ACC112 (cell line): ENCODE measurements around the gene PRKG1.
A peak's percentile ranks its signal among the peaks of the same experiment; 100 is the strongest.

Experiments used
- H2AFZ ChIP-seq: fragments of 200-600 bp; sonication (generic); one replicate; pipeline ENCODE4 v1.6.0; 2017; ENCODE audit warnings: antibody characterized with exemption, low read length; ENCODE audit not compliant: unreplicated experiment
- H3K27ac ChIP-seq: fragments of 200-600 bp; sonication (generic); 2 replicates; pipeline ENCODE4 v1.5.1; 2014; ENCODE audit warnings: low read depth, mild to moderate bottlenecking, antibody characterized with exemption, low read length, moderate library complexity
- H3K27me3 ChIP-seq: fragments of 200-600 bp; sonication (generic); 2 replicates; pipeline ENCODE4 v1.6.1; 2014; ENCODE audit warnings: mild to moderate bottlenecking, antibody characterized with exemption, low read length, moderate library complexity, mixed read lengths; ENCODE audit not compliant: insufficient read depth
- H3K36me3 ChIP-seq: fragments of 200-600 bp; sonication (generic); 2 replicates; pipeline ENCODE4 v1.6.1; 2016; ENCODE audit warnings: mild to moderate bottlenecking, antibody characterized with exemption, low read length, moderate library complexity, mixed read lengths; ENCODE audit not compliant: insufficient read depth
- H3K4me1 ChIP-seq: fragments of 200-600 bp; sonication (generic); one replicate; pipeline ENCODE4 v1.6.1; 2016; ENCODE audit warnings: low read length, mixed read lengths; ENCODE audit not compliant: insufficient read depth, unreplicated experiment, control insufficient read depth
- H3K4me3 ChIP-seq: fragments of 200-600 bp; sonication (generic); 2 replicates; pipeline ENCODE4 v1.5.1; 2014; ENCODE audit warnings: mild to moderate bottlenecking, low read depth, low read length
- H3K79me2 ChIP-seq: fragments of 200-600 bp; sonication (generic); one replicate; pipeline ENCODE4 v1.6.0; 2016; ENCODE audit warnings: low read length; ENCODE audit not compliant: control insufficient read depth, unreplicated experiment, insufficient read depth

Gene PRKG1

DNA sequence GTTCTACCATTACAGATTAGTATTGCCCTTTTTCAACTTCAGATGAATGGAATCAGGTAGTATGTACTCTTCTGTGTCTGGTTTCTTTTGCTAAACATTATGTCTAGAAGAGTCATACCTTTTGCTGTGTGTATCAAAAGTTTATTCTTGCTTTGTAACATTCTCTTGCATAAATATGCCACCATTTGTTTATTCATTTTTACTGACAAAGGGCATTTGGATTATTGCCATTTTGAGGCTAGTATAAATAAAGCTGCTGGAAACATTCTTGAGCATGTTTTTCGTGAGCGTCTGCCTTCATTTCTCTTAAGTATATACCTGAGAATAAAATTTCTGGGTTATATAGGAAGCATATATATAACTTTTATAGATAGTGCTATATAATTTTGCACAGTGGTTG is 746.8 kb downstream of the PRKG1 start:
- Histone ChIP-seq H3K79me2 (no peaks in the 10 kb centered on the region), H3K27ac (no peak overlapping the region), H3K4me1 (no peaks in the 10 kb centered on the region), H2AFZ (no peak overlapping the region), H3K36me3 (no peaks in the 10 kb centered on the region), H3K27me3 (no peaks in the 10 kb centered on the region), H3K4me3 (no peak overlapping the region)

DNA sequence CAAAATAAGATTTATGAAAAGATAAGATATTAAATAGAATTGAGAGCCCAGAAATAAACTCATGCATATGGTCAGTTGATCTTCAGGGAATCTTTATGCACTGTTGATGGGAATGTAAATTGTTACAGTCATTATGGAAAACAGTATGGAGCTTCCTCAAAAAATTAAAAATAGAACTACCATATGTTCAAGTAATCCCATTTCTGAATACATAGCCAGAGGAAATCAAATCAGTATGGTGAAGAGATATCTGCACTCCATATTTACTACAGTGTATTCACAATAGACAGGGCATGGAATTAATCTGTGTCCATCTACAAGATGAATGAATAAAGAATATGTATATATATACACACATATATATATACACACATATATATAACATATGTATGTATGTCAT is 747.5 kb downstream of the PRKG1 start:
- no peak overlapping the region for H3K4me3 ChIP-seq
- no peak overlapping the region for H3K27ac ChIP-seq
- H3K4me1 ChIP-seq: no peaks in the 10 kb centered on the region
- H3K79me2 ChIP-seq: no peaks in the 10 kb centered on the region
- H3K36me3 ChIP-seq: no peaks in the 10 kb centered on the region
- H3K27me3 ChIP-seq: no peaks in the 10 kb centered on the region
- no peak overlapping the region for H2AFZ ChIP-seq

DNA sequence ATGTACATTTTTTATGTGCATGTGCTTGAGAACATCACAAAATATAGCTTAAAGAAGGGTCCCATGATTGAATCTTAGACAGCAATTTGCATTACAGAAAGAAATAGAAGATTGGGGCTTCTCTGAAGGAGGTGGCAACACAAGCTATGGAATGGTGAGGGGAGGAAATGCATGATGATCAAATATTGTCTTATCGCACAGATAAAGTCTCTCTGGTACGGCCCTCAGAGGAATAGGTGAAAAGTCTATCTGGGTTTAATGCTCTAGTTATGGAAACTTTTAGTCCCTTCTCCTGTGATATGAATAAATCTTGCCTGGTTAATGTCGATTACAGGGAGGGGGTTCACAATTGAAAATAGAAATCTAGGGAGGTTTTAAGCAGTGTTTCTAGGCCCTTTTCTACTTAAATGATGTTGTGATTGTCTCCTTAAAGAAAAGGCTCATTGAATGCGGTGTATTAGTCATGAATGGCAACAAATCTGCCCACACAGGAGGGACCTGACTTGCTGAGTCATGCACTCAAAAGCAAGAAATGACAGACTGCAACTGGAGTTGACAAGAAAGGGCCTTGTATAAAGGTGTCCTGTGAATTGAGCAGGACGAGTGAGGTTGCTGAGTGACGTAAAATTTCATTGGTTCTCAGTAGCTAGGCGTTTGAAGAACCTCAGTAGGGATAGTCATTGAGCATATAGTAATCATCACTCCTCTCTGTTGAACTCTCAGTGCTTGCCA is 758.5 kb downstream of the PRKG1 start:
- peak overlapping the region; percentile 12 for H2AFZ ChIP-seq
- H3K4me1 ChIP-seq: peaks cover 9% of the 10 kb centered on the region
- no peaks in the 10 kb centered on the region for H3K36me3 ChIP-seq
- H3K27ac ChIP-seq: peak overlapping the region; percentile 46
- no peaks in the 10 kb centered on the region for H3K27me3 ChIP-seq
- H3K79me2 ChIP-seq: no peaks in the 10 kb centered on the region
- H3K4me3 ChIP-seq: no peak overlapping the region

DNA sequence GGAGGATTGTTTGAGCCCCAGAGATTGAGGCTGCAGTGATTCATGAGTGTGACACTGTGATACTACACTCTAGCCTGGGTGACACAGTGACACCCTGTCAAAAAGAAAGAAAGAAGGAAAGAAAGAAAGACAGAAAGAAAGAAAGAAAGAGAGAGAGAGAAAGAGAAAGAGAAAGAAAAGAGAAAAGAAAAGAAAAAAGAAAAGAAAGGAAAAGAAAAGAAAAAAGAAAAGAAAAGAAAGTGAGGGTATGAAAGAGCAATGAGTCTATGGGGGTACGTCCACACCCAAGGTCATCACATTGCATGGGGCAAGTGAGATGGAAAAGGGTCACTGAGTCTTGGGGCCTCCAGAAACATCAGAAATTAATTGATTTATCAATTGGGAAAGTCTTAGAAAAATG is 760.3 kb downstream of the PRKG1 start:
- Histone ChIP-seq H3K27ac (no peak overlapping the region), H3K4me3 (no peak overlapping the region), H3K4me1 (peaks cover 14% of the 10 kb centered on the region), H2AFZ (no peak overlapping the region), H3K36me3 (no peaks in the 10 kb centered on the region), H3K27me3 (no peaks in the 10 kb centered on the region), H3K79me2 (no peaks in the 10 kb centered on the region)

DNA sequence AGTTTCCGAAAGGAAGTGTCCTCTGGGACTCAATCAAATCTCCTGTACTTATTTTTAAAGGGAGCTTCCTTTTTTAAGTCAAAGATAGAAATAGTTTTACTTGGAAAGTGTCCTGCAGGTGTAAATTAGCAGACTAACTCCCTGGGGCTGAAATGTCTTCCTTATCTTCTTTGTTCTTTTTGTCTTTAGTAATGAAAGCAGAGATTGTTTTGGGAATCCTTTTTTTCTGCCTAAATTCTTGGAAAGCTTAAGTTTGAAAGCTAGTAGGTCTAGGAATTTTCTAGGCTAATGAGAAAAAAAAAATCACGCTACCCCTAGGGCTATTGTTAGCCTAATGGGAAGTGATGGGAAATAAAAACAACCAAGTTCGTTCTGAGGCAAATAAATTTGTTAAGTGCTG is 764.2 kb downstream of the PRKG1 start:
- no peaks in the 10 kb centered on the region for H3K79me2 ChIP-seq
- H3K4me3 ChIP-seq: no peak overlapping the region
- no peaks in the 10 kb centered on the region for H3K36me3 ChIP-seq
- H2AFZ ChIP-seq: no peak overlapping the region
- H3K4me1 ChIP-seq: peaks cover 5% of the 10 kb centered on the region
- H3K27me3 ChIP-seq: no peaks in the 10 kb centered on the region
- H3K27ac ChIP-seq: no peak overlapping the region

DNA sequence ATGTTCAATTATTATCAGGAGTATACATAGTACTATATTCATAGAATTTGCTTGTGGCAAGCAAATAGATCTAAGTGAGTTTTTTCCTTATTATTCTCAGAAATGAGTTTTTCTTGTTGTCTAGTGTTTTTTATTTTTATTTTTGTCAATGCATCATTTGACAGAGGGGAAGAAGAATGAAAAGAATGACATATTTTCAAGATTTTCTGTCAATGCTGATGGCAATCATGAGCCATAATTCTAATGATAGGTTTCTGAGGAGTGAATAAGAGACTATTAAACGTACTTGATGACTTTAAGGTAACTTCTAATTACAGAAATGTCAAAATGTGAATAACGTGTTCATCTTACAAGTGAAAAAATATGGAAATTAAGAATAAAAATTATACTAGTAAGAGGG is 769.7 kb downstream of the PRKG1 start:
- H3K79me2 ChIP-seq: no peaks in the 10 kb centered on the region
- peaks cover 5% of the 10 kb centered on the region for H3K4me1 ChIP-seq
- no peak overlapping the region for H3K27ac ChIP-seq
- H3K27me3 ChIP-seq: no peaks in the 10 kb centered on the region
- no peaks in the 10 kb centered on the region for H3K36me3 ChIP-seq
- no peak overlapping the region for H2AFZ ChIP-seq
- H3K4me3 ChIP-seq: no peak overlapping the region

DNA sequence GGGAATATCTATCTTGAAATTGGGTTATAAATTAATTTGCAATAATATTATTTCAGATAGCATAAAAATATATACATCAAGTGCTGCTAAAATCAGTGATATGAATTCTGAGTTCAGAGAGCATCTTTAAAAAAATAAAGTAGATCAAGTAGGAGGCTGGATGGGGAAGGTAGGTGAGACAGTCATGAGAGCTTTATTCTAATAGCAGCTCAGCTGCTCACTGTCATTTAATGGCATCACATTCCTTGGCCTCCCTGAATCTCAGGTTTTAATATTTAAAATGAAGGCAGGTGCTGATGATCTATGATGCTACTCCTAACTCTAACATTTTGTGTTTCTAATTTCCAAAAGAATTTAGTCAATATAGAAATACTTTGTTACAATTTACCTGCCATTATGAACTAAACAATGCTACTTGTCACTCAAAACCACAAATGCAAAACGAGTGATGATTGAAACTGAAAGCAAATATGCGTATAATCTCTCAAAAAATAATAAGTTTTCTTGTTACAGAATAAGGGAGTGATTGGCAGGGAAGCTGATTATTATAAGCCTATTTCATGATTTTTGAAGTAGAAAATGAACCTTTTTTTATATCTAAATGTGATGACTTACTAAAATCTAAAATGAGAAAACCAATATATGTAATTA is 772.7 kb downstream of the PRKG1 start:
- no peak overlapping the region for H3K4me3 ChIP-seq
- H3K36me3 ChIP-seq: no peaks in the 10 kb centered on the region
- H3K79me2 ChIP-seq: no peaks in the 10 kb centered on the region
- no peak overlapping the region for H3K27ac ChIP-seq
- H3K27me3 ChIP-seq: no peaks in the 10 kb centered on the region
- H3K4me1 ChIP-seq: no peaks in the 10 kb centered on the region
- no peak overlapping the region for H2AFZ ChIP-seq

DNA sequence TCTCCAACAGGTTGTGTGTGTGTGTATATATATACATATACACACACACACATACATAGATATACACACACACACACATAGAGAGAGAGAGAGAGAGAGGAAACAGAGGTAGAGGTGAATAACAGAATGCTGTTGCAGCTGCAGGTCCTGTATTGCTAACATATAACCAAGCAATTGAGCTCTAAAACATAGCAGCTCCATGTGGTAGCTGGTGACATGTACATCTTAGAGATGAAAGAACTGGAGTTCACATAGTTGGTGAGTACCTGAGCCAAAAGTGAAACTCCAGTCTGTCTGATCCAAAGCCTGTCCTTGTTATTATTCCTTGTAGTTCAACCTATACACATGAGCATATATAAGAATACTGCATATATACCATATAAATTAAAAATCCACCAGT is 778.0 kb downstream of the PRKG1 start:
- no peaks in the 10 kb centered on the region for H3K36me3 ChIP-seq
- H3K4me3 ChIP-seq: no peak overlapping the region
- H3K4me1 ChIP-seq: no peaks in the 10 kb centered on the region
- no peaks in the 10 kb centered on the region for H3K27me3 ChIP-seq
- H2AFZ ChIP-seq: no peak overlapping the region
- H3K79me2 ChIP-seq: no peaks in the 10 kb centered on the region
- no peak overlapping the region for H3K27ac ChIP-seq

DNA sequence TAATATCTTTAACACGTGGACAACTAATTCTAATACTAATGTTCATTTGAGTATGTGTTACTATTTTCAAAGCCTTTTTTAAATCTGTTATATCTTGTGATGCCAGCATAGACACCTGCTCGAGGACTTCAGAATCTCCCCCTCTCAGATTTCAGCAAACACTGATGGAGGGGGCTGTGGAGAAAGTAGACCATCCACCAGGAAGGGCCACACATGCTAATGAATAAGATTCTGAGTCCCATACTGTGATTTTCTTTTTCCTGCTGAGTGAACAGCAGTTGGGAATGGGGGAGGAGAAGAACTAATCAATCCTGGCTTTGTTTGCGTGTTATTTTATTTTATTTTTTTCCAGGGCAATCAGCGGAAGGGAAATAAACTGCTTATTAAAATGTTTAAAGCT is 783.0 kb downstream of the PRKG1 start:
- Histone ChIP-seq H2AFZ (no peak overlapping the region), H3K27ac (no peak overlapping the region), H3K36me3 (no peaks in the 10 kb centered on the region), H3K4me3 (no peak overlapping the region), H3K27me3 (no peaks in the 10 kb centered on the region), H3K4me1 (peaks cover 9% of the 10 kb centered on the region), H3K79me2 (no peaks in the 10 kb centered on the region)

DNA sequence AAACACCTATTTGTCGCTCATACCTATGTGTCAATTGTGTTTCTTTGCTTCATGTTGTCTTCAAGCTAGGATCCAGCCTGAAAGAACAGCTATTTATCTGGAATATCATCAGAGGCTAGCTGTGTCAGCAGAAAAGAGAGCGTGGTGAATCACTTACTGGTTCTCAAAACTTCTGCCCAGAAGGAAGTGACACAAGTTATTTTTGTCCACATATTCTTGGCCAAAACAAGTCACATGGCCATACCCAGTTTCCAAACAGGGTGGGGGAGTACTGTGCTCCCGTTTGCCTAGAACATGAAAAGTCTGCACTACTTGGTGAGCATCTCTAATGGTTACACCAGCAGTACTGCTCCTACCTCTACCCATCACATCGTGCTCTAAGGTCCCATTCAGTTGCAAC is 786.0 kb downstream of the PRKG1 start:
- peak overlapping the region; percentile 62 for H2AFZ ChIP-seq
- no peaks in the 10 kb centered on the region for H3K36me3 ChIP-seq
- H3K4me1 ChIP-seq: peaks cover 9% of the 10 kb centered on the region
- no peaks in the 10 kb centered on the region for H3K79me2 ChIP-seq
- no peaks in the 10 kb centered on the region for H3K27me3 ChIP-seq
- H3K27ac ChIP-seq: no peak overlapping the region
- H3K4me3 ChIP-seq: no peak overlapping the region

DNA sequence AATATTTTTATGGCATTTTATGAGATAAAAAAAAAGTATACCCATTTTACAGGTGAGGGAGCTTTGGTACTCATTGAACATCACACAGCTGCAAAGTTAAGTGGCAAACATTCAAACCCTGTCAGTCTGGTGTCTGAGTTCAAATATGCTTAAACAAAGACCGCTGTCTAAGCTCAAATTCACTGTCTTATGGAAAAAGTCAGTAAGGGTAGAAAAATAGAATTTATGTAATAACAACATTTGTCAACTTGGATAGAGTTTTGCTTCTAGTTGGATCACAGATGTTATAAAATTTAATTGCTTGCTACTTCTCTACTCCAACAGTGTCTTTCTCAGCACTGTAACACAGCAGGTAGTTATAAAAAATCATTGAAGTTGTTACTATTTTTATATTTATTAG is 786.8 kb downstream of the PRKG1 start:
- no peaks in the 10 kb centered on the region for H3K36me3 ChIP-seq
- no peak overlapping the region for H3K27ac ChIP-seq
- no peaks in the 10 kb centered on the region for H3K79me2 ChIP-seq
- H3K27me3 ChIP-seq: no peaks in the 10 kb centered on the region
- H2AFZ ChIP-seq: no peak overlapping the region
- H3K4me3 ChIP-seq: no peak overlapping the region
- peaks cover 9% of the 10 kb centered on the region for H3K4me1 ChIP-seq
